ENCODE results near the gene BAZ2B. TPM values are rescaled to one million over a fixed set of nuclear protein-coding genes. Genes with fewer than 3 reads are reported as not detected.

BAZ2B gene
- total RNA-seq, 1 donor from 2014 or later: 37.4 TPM

DNA sequence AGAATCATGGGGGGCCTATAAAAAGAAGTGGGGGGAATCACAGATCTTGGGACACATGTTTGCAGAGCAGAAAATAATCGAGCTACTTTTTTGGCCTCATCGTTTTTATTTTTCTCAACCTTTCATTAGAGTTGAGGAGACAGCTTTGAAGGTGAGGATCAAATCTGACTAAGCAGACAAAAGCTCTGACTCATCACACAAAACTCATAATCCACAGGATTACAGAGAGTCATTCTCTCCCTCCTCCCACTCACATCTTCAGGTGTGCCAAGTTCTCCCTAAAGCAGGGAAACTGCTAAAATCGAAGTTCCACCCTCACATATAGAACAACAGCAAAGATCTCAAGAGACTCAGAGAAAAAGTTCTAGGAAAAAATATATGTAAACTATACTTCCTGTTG is 15.6 kb downstream of the BAZ2B start:
- FAIRE-seq (no peak), DNase-seq (ENCODE audit: low read depth) (peak; percentile 95)
- Histone ChIP-seq H3K27me3 (ENCODE audit: control insufficient read depth, insufficient read depth, low read length) (no peaks in the 10 kb centered on the region), H3K4me3 (ENCODE audit: low read depth, low read length) (no peak overlapping the region), H3K36me3 (ENCODE audit: control insufficient read depth, insufficient read depth, low read length) (no peaks in the 10 kb centered on the region)
- TF ChIP-seq, protein P1, sequence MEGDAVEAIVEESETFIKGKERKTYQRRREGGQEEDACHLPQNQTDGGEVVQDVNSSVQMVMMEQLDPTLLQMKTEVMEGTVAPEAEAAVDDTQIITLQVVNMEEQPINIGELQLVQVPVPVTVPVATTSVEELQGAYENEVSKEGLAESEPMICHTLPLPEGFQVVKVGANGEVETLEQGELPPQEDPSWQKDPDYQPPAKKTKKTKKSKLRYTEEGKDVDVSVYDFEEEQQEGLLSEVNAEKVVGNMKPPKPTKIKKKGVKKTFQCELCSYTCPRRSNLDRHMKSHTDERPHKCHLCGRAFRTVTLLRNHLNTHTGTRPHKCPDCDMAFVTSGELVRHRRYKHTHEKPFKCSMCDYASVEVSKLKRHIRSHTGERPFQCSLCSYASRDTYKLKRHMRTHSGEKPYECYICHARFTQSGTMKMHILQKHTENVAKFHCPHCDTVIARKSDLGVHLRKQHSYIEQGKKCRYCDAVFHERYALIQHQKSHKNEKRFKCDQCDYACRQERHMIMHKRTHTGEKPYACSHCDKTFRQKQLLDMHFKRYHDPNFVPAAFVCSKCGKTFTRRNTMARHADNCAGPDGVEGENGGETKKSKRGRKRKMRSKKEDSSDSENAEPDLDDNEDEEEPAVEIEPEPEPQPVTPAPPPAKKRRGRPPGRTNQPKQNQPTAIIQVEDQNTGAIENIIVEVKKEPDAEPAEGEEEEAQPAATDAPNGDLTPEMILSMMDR (IDR thresholded peaks at IDR 0.05; ENCODE audit: insufficient read depth, low read length, severe bottlenecking): no peak

DNA sequence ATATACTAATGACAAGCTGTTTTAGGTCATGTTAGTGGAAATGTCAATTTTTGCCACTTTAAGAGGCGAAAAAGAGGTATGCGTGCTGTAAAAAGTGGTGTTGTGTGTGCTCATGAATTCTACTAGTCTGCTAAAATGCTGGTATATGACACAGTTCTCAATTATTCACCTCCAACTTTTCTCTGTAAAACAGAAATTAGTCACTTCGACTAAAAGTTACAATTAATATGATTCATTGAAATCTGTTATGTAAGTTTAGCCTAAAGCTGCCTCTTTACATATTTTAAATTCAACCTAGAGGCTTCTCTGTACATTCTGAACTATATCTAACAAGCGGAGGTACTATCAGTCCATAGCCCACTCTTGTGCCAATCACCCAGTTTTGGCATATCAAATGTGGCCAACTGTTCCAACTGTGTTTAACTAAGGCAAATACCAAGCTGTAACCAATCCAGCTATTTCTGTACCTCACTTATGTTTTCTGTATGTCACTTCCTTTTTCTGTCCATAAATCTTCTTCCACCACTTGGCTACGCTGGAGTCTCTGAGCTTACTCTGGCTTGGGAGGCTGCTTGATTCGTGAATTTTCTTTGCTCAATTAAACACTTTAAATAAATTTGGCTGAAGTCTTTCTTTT is 20.8 kb downstream of the BAZ2B start:
- H3K4me3 ChIP-seq (ENCODE audit: low read depth, low read length): no peak overlapping the region
- TF ChIP-seq, protein P1 (IDR thresholded peaks at IDR 0.05; ENCODE audit: insufficient read depth, low read length, severe bottlenecking): no peak
- FAIRE-seq (no peak), DNase-seq (ENCODE audit: low read depth) (peak; percentile 37)
- no peaks in the 10 kb centered on the region for H3K27me3 ChIP-seq (ENCODE audit: control insufficient read depth, insufficient read depth, low read length)
- no peaks in the 10 kb centered on the region for H3K36me3 ChIP-seq (ENCODE audit: control insufficient read depth, insufficient read depth, low read length)

DNA sequence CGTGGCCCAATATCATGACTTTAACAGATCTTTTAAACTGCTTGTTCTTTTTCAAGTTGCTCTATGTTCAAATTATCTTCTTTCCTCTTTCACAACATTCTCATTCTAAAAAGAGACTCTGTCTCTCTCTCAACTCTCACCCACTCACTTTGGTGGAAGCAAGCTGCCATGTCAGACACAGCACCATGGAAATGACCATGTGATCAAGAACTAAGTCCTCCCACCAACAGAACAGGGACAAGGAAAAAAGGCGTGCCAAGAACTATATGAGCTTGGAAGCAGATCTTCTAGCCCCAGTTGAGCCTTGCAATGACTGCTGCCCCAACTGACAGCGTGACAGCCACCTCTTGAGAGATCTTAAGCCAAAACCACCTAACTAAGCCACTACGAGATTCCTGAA is 23.9 kb downstream of the BAZ2B start:
- Histone ChIP-seq H3K27me3 (ENCODE audit: control insufficient read depth, insufficient read depth, low read length) (no peaks in the 10 kb centered on the region), H3K36me3 (ENCODE audit: control insufficient read depth, insufficient read depth, low read length) (peaks cover 2% of the 10 kb centered on the region), H3K4me3 (ENCODE audit: low read depth, low read length) (no peak overlapping the region)
- FAIRE-seq: peak; percentile 96
- TF ChIP-seq, protein P1 (IDR thresholded peaks at IDR 0.05; ENCODE audit: insufficient read depth, low read length, severe bottlenecking): no peak
- no peak for DNase-seq (ENCODE audit: low read depth)

DNA sequence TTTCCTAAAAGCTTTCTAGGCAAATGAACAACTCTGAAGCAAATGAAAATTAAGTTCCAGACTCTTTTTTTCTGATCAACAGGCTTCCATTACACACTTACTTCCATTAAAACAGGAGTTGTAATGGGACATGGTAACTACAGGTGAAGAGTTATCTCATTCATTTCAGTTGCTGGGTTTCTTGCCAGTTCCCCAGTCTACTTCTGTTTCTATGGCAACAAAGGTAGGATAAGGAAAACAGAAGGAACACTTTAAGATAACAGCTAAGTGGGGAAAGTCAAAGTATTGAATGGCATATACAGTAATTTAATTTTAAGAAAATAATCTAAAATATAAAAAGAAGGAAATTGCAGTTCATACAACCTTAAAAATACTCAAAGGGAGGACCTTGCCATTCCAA is 25.1 kb downstream of the BAZ2B start:
- FAIRE-seq: no peak
- TF ChIP-seq, protein P1 (IDR thresholded peaks at IDR 0.05; ENCODE audit: insufficient read depth, low read length, severe bottlenecking): no peak
- Histone ChIP-seq H3K36me3 (ENCODE audit: control insufficient read depth, insufficient read depth, low read length) (peaks cover 2% of the 10 kb centered on the region), H3K27me3 (ENCODE audit: control insufficient read depth, insufficient read depth, low read length) (no peaks in the 10 kb centered on the region), H3K4me3 (ENCODE audit: low read depth, low read length) (no peak overlapping the region)
- no peak for DNase-seq (ENCODE audit: low read depth)

DNA sequence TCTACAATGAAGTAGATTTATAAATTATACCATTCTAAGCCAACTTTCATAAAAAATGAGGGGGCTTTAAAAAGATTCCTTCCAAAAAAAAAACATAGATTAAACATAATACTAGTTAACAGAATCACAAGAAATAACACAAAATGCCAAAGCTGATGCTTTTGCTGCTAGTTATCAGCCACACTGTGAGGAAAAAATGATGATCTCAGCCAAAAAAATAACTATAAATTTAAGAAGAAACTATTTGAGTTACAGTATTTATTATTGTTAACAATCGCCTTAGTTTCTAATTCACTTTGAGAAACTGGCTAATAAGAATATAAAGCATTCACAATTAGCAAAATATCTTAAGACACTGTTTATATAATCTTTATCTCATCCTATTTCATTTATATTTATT is 27.1 kb downstream of the BAZ2B start:
- H3K4me3 ChIP-seq (ENCODE audit: low read depth, low read length): no peak overlapping the region
- H3K36me3 ChIP-seq (ENCODE audit: control insufficient read depth, insufficient read depth, low read length): peaks cover 2% of the 10 kb centered on the region
- DNase-seq (ENCODE audit: low read depth): no peak
- no peaks in the 10 kb centered on the region for H3K27me3 ChIP-seq (ENCODE audit: control insufficient read depth, insufficient read depth, low read length)
- no peak for FAIRE-seq
- TF ChIP-seq, protein P1 (IDR thresholded peaks at IDR 0.05; ENCODE audit: insufficient read depth, low read length, severe bottlenecking): no peak

DNA sequence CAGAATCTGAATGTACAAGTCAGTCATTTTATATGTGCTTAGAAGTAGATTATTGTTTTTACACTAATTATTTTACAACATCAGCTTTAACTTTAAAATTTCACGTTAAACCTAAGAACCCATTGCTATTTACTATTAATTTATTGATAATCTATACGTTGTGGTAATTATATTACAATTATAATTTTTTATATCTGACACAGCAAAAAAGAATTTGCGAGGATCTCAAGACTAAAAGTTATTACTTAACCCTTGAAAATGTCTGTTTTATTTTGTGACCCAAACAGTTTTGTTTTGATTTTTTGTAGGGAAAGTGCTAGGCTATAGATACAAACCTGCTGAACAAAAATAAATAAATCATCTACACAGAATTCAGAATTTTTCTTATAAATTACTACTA is 30.3 kb downstream of the BAZ2B start:
- H3K36me3 ChIP-seq (ENCODE audit: control insufficient read depth, insufficient read depth, low read length): peaks cover 2% of the 10 kb centered on the region
- FAIRE-seq (no peak), DNase-seq (ENCODE audit: low read depth) (no peak)
- TF ChIP-seq, protein P1 (IDR thresholded peaks at IDR 0.05; ENCODE audit: insufficient read depth, low read length, severe bottlenecking): no peak
- no peaks in the 10 kb centered on the region for H3K27me3 ChIP-seq (ENCODE audit: control insufficient read depth, insufficient read depth, low read length)
- H3K4me3 ChIP-seq (ENCODE audit: low read depth, low read length): no peak overlapping the region

All from bronchial epithelial cell (primary cell).